CD14-positive monocyte (primary cell): Measurements from ENCODE around the gene MMP27. TPM values are rescaled to one million over a fixed set of nuclear protein-coding genes. Genes with fewer than 3 reads are reported as not detected.

Source experiments
- DNase-seq, 3 donors: peaks; one replicate each; pipeline ENCODE4 v3.0.0-alpha.2; 2011 to 2022
- H2AFZ ChIP-seq: 2 replicates; pipeline ENCODE4 v1.6.0; 2012; ENCODE audit warnings: mild to moderate bottlenecking, low read depth, low read length, inconsistent platforms; ENCODE audit not compliant: insufficient read depth, poor library complexity, severe bottlenecking
- H3K27ac ChIP-seq, 2 donors: 1 replicate in 1 of 2; 2 replicates in 1 of 2; pipeline ENCODE4 v1.5.1; 2012 to 2013; ENCODE audit warnings: low read length in 2 of 2, control low read depth in 1 of 2, inconsistent platforms in 1 of 2, low read depth in 1 of 2, mild to moderate bottlenecking in 1 of 2
- H3K27me3 ChIP-seq, 2 donors: one replicate each; pipeline versions ENCODE4 v1.6.0 to v1.6.1; 2011 to 2013; ENCODE audit warnings: low read length in 2 of 2; ENCODE audit not compliant: control insufficient read depth in 2 of 2, insufficient read depth in 2 of 2
- H3K36me3 ChIP-seq, 2 donors: replicated peaks in 1 of 2; 1 replicate in 1 of 2; 2 replicates in 1 of 2; pipeline versions ENCODE4 v1.5.1 to v1.6.1; 2012 to 2013; ENCODE audit warnings: low read length in 2 of 2, control low read depth in 1 of 2, inconsistent platforms in 1 of 2, mild to moderate bottlenecking in 1 of 2; ENCODE audit not compliant: insufficient read depth in 2 of 2, control insufficient read depth in 1 of 2
- H3K4me1 ChIP-seq, 2 donors: 1 replicate in 1 of 2; 2 replicates in 1 of 2; pipeline versions ENCODE4 v1.5.1 to v1.6.1; 2012 to 2013; ENCODE audit warnings: low read length in 2 of 2, control low read depth in 1 of 2, inconsistent platforms in 1 of 2, mild to moderate bottlenecking in 1 of 2, moderate library complexity in 1 of 2; ENCODE audit not compliant: insufficient read depth in 2 of 2, control insufficient read depth in 1 of 2
- H3K4me2 ChIP-seq: replicated peaks from 2 replicates; pipeline ENCODE3; 2012; ENCODE audit warnings: low read length, moderate library complexity, mild to moderate bottlenecking; ENCODE audit not compliant: poor library complexity, severe bottlenecking; ENCODE audit errors: extremely low read depth
- H3K4me3 ChIP-seq, 3 experiments: fragments of 200-600 bp in 1 of 3; sonication (generic) in 1 of 3; replicated peaks in 1 of 3; 1 replicate in 2 of 3; 2 replicates in 1 of 3; pipeline ENCODE4 v1.5.1; 2011 to 2013; ENCODE audit warnings: low read length in 3 of 3, mild to moderate bottlenecking in 3 of 3, control low read depth in 2 of 3, low read depth in 2 of 3, inconsistent platforms in 1 of 3, moderate library complexity in 1 of 3
- H3K79me2 ChIP-seq: 2 replicates; pipeline ENCODE4 v1.6.0; 2012; ENCODE audit warnings: mild to moderate bottlenecking, control low read depth, inconsistent platforms, low read length, moderate library complexity; ENCODE audit not compliant: insufficient read depth
- H3K9ac ChIP-seq: 2 replicates; pipeline ENCODE4 v1.6.0; 2017; ENCODE audit warnings: low read length, mild to moderate bottlenecking; ENCODE audit not compliant: insufficient read depth, poor library complexity, severe bottlenecking
- H3K9me3 ChIP-seq, 2 donors: replicated peaks in 1 of 2; 1 replicate in 1 of 2; 2 replicates in 1 of 2; pipeline versions ENCODE4 v1.5.1 to v1.6.1; 2012 to 2013; ENCODE audit warnings: low read length in 2 of 2, control low read depth in 1 of 2; ENCODE audit not compliant: control insufficient read depth in 1 of 2, insufficient read depth in 1 of 2
- H4K20me1 ChIP-seq: 2 replicates; pipeline ENCODE4 v1.6.0; 2012; ENCODE audit warnings: mild to moderate bottlenecking, low read length, control low read depth, moderate library complexity; ENCODE audit not compliant: insufficient read depth
- H3K27ac Mint-ChIP-seq, 7 donors: one replicate each; pipeline ENCODE4 v1.8.0; 2020; ENCODE audit warnings: mild to moderate bottlenecking in 7 of 7, mixed read lengths in 7 of 7, moderate library complexity in 6 of 7, inconsistent platforms in 2 of 7
- H3K27me3 Mint-ChIP-seq, 3 donors: one replicate each; pipeline ENCODE4 v1.8.0; 2021 to 2022; ENCODE audit warnings: low read depth in 3 of 3, mild to moderate bottlenecking in 3 of 3, mixed read lengths in 3 of 3, moderate library complexity in 3 of 3, inconsistent platforms in 1 of 3
- H3K36me3 Mint-ChIP-seq, 2 donors: one replicate each; pipeline ENCODE4 v1.8.0; 2020; ENCODE audit warnings: mixed read lengths in 2 of 2, inconsistent platforms in 1 of 2, mild to moderate bottlenecking in 1 of 2
- H3K4me1 Mint-ChIP-seq: one replicate; pipeline ENCODE4 v1.8.0; 2020; ENCODE audit warnings: mild to moderate bottlenecking, mixed read lengths
- H3K4me3 Mint-ChIP-seq, 2 donors: one replicate each; pipeline ENCODE4 v1.8.0; 2020; ENCODE audit warnings: mild to moderate bottlenecking in 2 of 2, mixed read lengths in 2 of 2, moderate library complexity in 1 of 2
- H3K9me3 Mint-ChIP-seq, 7 donors: one replicate each; pipeline ENCODE4 v1.8.0; 2020 to 2022; ENCODE audit warnings: mixed read lengths in 7 of 7, mild to moderate bottlenecking in 6 of 7, moderate library complexity in 6 of 7, inconsistent platforms in 2 of 7
- CTCF ChIP-seq: fragments of 200-600 bp; IDR thresholded peaks from one replicate; pipeline ENCODE4 v1.8.0; 2022; ENCODE audit warnings: antibody characterized with exemption, mild to moderate bottlenecking
- WGBS: methylation state at CpG from one replicate; pipeline ENCODE4 v1.1.5; 2013; ENCODE audit warnings: missing lambda C conversion rate; ENCODE audit not compliant: insufficient coverage; 5-methylcytosine and 5-hydroxymethylcytosine counted together
- intact Hi-C, 2 donors: fragments of 100-400 bp; cut with micrococcal nuclease; formaldehyde crosslinking; loops; one replicate each; pipeline versions ENCODE4 v1.15.0 to v1.15.1; 2023
- polyA plus RNA-seq, 3 donors: library from polyadenylated mRNA; depleted of rRNA in 1 of 3; unstranded in 2 of 3; stranded (reverse) in 1 of 3; fragments of 300-500 nt in 2 of 3; fragments of >200 nt in 1 of 3; fragmentation: Illumina TruSeq in 2 of 3; gene quantifications; 1 replicate in 2 of 3; 2 replicates in 1 of 3; pipeline ENCODE4 v1.2.3, GENCODE V29; 2012 to 2021

Gene MMP27
- polyA plus RNA-seq, 3 donors, result not detected

GRCh38 chr11:102724904-102725500, 19.4 kb upstream of the MMP27 start, which contains the start of gene MMP8:
MMP8 (minus strand) TSS chr11:102724954; CDS start chr11:102724855, 99 bp downstream.
- intact Hi-C loops, result no loop called here
- Mint-ChIP-seq H3K4me1 (peaks cover 45% of the 10 kb centered on the region), H3K9me3 (peaks cover 0 to 2% (median 0%) of the 10 kb centered on the region in 7 donors), H3K27me3 (peaks cover 0 to 3% (median 1%) of the 10 kb centered on the region in 3 donors), H3K4me3 (no peak within 1 kb of the TSS), H3K27ac (peak within 1 kb of the TSS in 3 of 7 donors; percentile 50 to 71 (median 69)), H3K36me3 (peaks cover 0 to 2% of the 10 kb centered on the region in 2 donors)
- Histone ChIP-seq H2AFZ (no peak within 1 kb of the TSS), H3K27ac (no peak within 1 kb of the TSS), H3K36me3 (no peaks in the 10 kb centered on the region), H3K4me3 (no peak within 1 kb of the TSS), H3K4me1 (peaks cover 37 to 61% of the 10 kb centered on the region in 2 donors), H3K79me2 (no peaks in the 10 kb centered on the region), H3K9ac (no peak within 1 kb of the TSS), H3K4me2 (no peak within 1 kb of the TSS), H3K27me3 (no peaks in the 10 kb centered on the region), H3K9me3 (no peaks in the 10 kb centered on the region), H4K20me1 (no peaks in the 10 kb centered on the region)
- 100% methylated on average over 1 of the region's 2 CpGs for WGBS
- no peak for TF ChIP-seq CTCF
- no peak for DNase-seq

- H3K4me3 Mint-ChIP-seq, result no peak overlapping the region
- peaks cover 0 to 2% of the 10 kb centered on the region in 2 donors for H3K36me3 Mint-ChIP-seq
- H3K9me3 Mint-ChIP-seq, result peaks cover 0 to 2% (median 0%) of the 10 kb centered on the region in 7 donors
- DNase-seq, result peak; percentile 64 to 81 (median 81)
- Histone ChIP-seq H3K27me3 (no peaks in the 10 kb centered on the region), H3K9ac (no peak overlapping the region), H3K79me2 (no peaks in the 10 kb centered on the region), H3K4me2 (no peak overlapping the region), H3K4me3 (no peak overlapping the region), H2AFZ (no peak overlapping the region), H4K20me1 (no peaks in the 10 kb centered on the region), H3K9me3 (no peaks in the 10 kb centered on the region), H3K4me1 (peaks cover 30 to 47% of the 10 kb centered on the region in 2 donors), H3K27ac (peak overlapping the region in 1 of 2 donors; percentile 53), H3K36me3 (no peaks in the 10 kb centered on the region)
- TF ChIP-seq CTCF, result no peak
- peaks cover 37% of the 10 kb centered on the region for H3K4me1 Mint-ChIP-seq
- H3K27ac Mint-ChIP-seq, result peak overlapping the region; percentile 6 to 93 (median 78)
- intact Hi-C loops, result no loop called here
- peaks cover 0 to 8% (median 0%) of the 10 kb centered on the region in 3 donors for H3K27me3 Mint-ChIP-seq
Measured at GRCh38 chr11:102722821-102723220, 17.3 kb upstream of the MMP27 start.
